ENCODE results near the gene CEMIP. TPM values are rescaled to one million over a fixed set of nuclear protein-coding genes. Genes with fewer than 3 reads are reported as not detected.

Gene CEMIP
- total and polyA plus RNA-seq, 2 of the 13 experiments (the other 11 are each of a cell fraction or from before 2014, with no cell fraction given), result 4.3 to 28.5 TPM

GRCh38 chr15:80989518-80990478 lies 210.6 kb downstream of the CEMIP start, which contains the start of gene MESD (continued):
- 0 out of 2 replicates have a peak, but pooled peaks have one; percentile 50 for TF ChIP-seq ZMAT3 (CRISPR knock-in tag; conservative IDR thresholded peaks at IDR 0.05)
- TF ChIP-seq RAD21 (CRISPR knock-in tag; IDR thresholded peaks at IDR 0.05), result peak; percentile 19; the same call in 1 of the 2 replicates
- no peak for TF ChIP-seq SNAPC4 (CRISPR knock-in tag; IDR thresholded peaks at IDR 0.05)
- TF ChIP-seq GATAD1 (CRISPR knock-in tag; IDR thresholded peaks at IDR 0.05), result peak; percentile 84
- 0 out of 2 replicates have a peak, but pooled peaks have one; percentile 61 for TF ChIP-seq ZNF749 (CRISPR knock-in tag; IDR thresholded peaks at IDR 0.05; ENCODE audit: borderline replicate concordance)
- TF ChIP-seq KAT8 (CRISPR knock-in tag; IDR thresholded peaks at IDR 0.05), result peak; percentile 77; the same call in 1 of the 2 replicates
- no peak for TF ChIP-seq HOXA7 (CRISPR knock-in tag; IDR thresholded peaks at IDR 0.05)
- no peak for TF ChIP-seq EED (CRISPR knock-in tag; IDR thresholded peaks at IDR 0.05)
- TF ChIP-seq SIX4 (CRISPR knock-in tag; IDR thresholded peaks at IDR 0.05), result peak; percentile 24; the same call in 1 of the 2 replicates
- no peak for TF ChIP-seq HNF1B (CRISPR knock-in tag; IDR thresholded peaks at IDR 0.05)
- peak; percentile 45; the same call in 1 of the 2 replicates for TF ChIP-seq ELF3 (CRISPR knock-in tag; IDR thresholded peaks at IDR 0.05)
- no peak for TF ChIP-seq NCOR1 (IDR thresholded peaks at IDR 0.05; ENCODE audit: borderline replicate concordance, low read length)
- no peak; the same call in 1 of the 2 replicates for TF ChIP-seq RXRA (CRISPR knock-in tag; IDR thresholded peaks at IDR 0.05)
- peak; percentile 67; the same call in 1 of the 2 replicates for TF ChIP-seq CSRNP1 (CRISPR knock-in tag; IDR thresholded peaks at IDR 0.05)
- no peak for TF ChIP-seq MEIS2 (CRISPR knock-in tag; IDR thresholded peaks at IDR 0.05)
- peak; percentile 98 for TF ChIP-seq MYPOP (CRISPR knock-in tag; IDR thresholded peaks at IDR 0.05)
- TF ChIP-seq POLR2AphosphoS5 (IDR thresholded peaks at IDR 0.05; ENCODE audit: low read depth, low read length), result peak; percentile 89
- no peak for TF ChIP-seq MBNL3 (CRISPR knock-in tag; conservative IDR thresholded peaks at IDR 0.05)
- TF ChIP-seq ZNF260 (CRISPR knock-in tag; IDR thresholded peaks at IDR 0.05; ENCODE audit: borderline replicate concordance, low read depth), result no peak
